CD4-positive, alpha-beta T cell treated with Interleukin-4 for 1 hour (primary cell): ENCODE measurements around the gene MAB21L1.

Experiments used
- DNase-seq, 2 donors: peaks; one replicate each; pipeline ENCODE4 v3.0.0-alpha.2; 2020 to 2022

MAB21L1 gene

GRCh38 chr13:35479038-35479492 lies 2.6 kb upstream of the MAB21L1 start:
- DNase-seq, result no peak

- DNase-seq, result no peak
Observed at GRCh38 chr13:35478271-35479037, 2.0 kb upstream of the MAB21L1 start.

- DNase-seq, result no peak
Observed at GRCh38 chr13:35477386-35477946, 977 bp upstream of the MAB21L1 start.

- DNase-seq, result no peak
Observed at GRCh38 chr13:35475212-35475959, 1.1 kb downstream of the MAB21L1 start.

GRCh38 chr13:35474496-35475211 lies 1.8 kb downstream of the MAB21L1 start:
- no peak for DNase-seq

GRCh38 chr13:35473802-35474201 lies 2.7 kb downstream of the MAB21L1 start:
- no peak for DNase-seq

- DNase-seq, result no peak
Observed at GRCh38 chr13:35473206-35473775, 3.2 kb downstream of the MAB21L1 start.

- DNase-seq, result no peak
Observed at GRCh38 chr13:35472323-35472881, 4.1 kb downstream of the MAB21L1 start.

GRCh38 chr13:35471706-35472322 lies 4.7 kb downstream of the MAB21L1 start:
- DNase-seq, result no peak

GRCh38 chr13:35470671-35471661 lies 5.5 kb downstream of the MAB21L1 start:
- DNase-seq, result no peak

- DNase-seq, result no peak
Observed at GRCh38 chr13:35469806-35470525, 6.5 kb downstream of the MAB21L1 start.

GRCh38 chr13:35468195-35468594 lies 8.3 kb downstream of the MAB21L1 start:
- no peak for DNase-seq

GRCh38 chr13:35465371-35465770 lies 11.1 kb downstream of the MAB21L1 start:
- DNase-seq, result no peak

GRCh38 chr13:35460061-35460460 lies 16.4 kb downstream of the MAB21L1 start:
- no peak for DNase-seq

- no peak for DNase-seq
Observed at GRCh38 chr13:35457258-35457657, 19.2 kb downstream of the MAB21L1 start.

GRCh38 chr13:35455022-35455421 lies 21.5 kb downstream of the MAB21L1 start:
- DNase-seq, result no peak

GRCh38 chr13:35449821-35450220 lies 26.7 kb downstream of the MAB21L1 start:
- DNase-seq, result no peak

- no peak for DNase-seq
Observed at GRCh38 chr13:35448465-35448864, 28.0 kb downstream of the MAB21L1 start.
